SK-N-SH (cell line): Measurements from ENCODE around the gene NBPF4. TPM values are rescaled to one million over a fixed set of nuclear protein-coding genes. Genes with fewer than 3 reads are reported as not detected.
"Not testable (repeated sequence)": the region's sequence is repeated elsewhere in the genome, so short reads cannot be mapped to it uniquely, and the experiment has no call there.

Source experiments
- CTCF ChIA-PET: fragments of 300-600, 350-600 bp; formaldehyde crosslinking; extraction: SDS; loops from one replicate; lab custom pipeline; 2021; lab: Yijun Ruan, JAX
- POLR2A ChIA-PET: fragments of 350-600 bp; sonication (Branson Sonifier 250); formaldehyde crosslinking; extraction: SDS; loops from one replicate; lab custom pipeline; 2020; ENCODE audit warnings: antibody characterized with exemption, inconsistent platforms; lab: Yijun Ruan, JAX
- DNase-seq: peaks from one replicate; pipeline ENCODE4 v3.0.0; 2012
- H2AFZ ChIP-seq: fragments of 200-600 bp; sonication (generic); 2 replicates; pipeline ENCODE4 v1.8.1; 2016; ENCODE audit warnings: antibody characterized with exemption, mild to moderate bottlenecking, low read depth
- H3F3A ChIP-seq: fragments of 200-600 bp; sonication (generic); replicated peaks from 2 replicates; pipeline ENCODE3; 2016; ENCODE audit warnings: antibody characterized with exemption, mild to moderate bottlenecking; ENCODE audit not compliant: insufficient read depth
- H3K27ac ChIP-seq, 2 experiments: fragments of 200-500 bp in 1 of 2; fragments of 200-600 bp in 1 of 2; sonication (Bioruptor generic) in 1 of 2; sonication (generic), shearing (Covaris generic) in 1 of 2; 2 replicates each; pipeline versions ENCODE4 v1.5.1 to v1.6.1; 2014 to 2016; ENCODE audit warnings: low read depth in 2 of 2, inconsistent platforms in 1 of 2, low read length in 1 of 2, mild to moderate bottlenecking in 1 of 2, mixed read lengths in 1 of 2
- H3K27me3 ChIP-seq: fragments of 200-600 bp; sonication (generic), shearing (Covaris generic); 2 replicates; pipeline ENCODE4 v1.6.1; 2016; ENCODE audit warnings: mixed run types; ENCODE audit not compliant: insufficient read depth
- H3K36me3 ChIP-seq, 2 experiments: fragments of 200-500 bp in 1 of 2; fragments of 200-600 bp in 1 of 2; sonication (Bioruptor generic) in 1 of 2; sonication (generic) in 1 of 2; replicated peaks in 1 of 2; 2 replicates each; pipeline versions ENCODE3 to v1.5.1; 2014 to 2016; ENCODE audit warnings: low read length in 1 of 2, mild to moderate bottlenecking in 1 of 2; ENCODE audit not compliant: insufficient read depth in 2 of 2, control insufficient read depth in 1 of 2
- H3K4me1 ChIP-seq, 2 experiments: fragments of 200-500 bp in 1 of 2; fragments of 200-600 bp in 1 of 2; sonication (Bioruptor generic) in 1 of 2; sonication (generic), shearing (Covaris generic) in 1 of 2; 2 replicates each; pipeline versions ENCODE4 v1.5.1 to v1.6.1; 2014 to 2016; ENCODE audit warnings: low read depth in 1 of 2, low read length in 1 of 2, mixed run types in 1 of 2; ENCODE audit not compliant: insufficient read depth in 2 of 2, control insufficient read depth in 1 of 2
- H3K4me2 ChIP-seq: fragments of 200-600 bp; sonication (generic), shearing (Covaris generic); 2 replicates; pipeline ENCODE4 v1.6.1; 2017; ENCODE audit warnings: mixed run types
- H3K4me3 ChIP-seq, 2 experiments: fragments of 200-500 bp in 1 of 2; fragments of 200-600 bp in 1 of 2; sonication (Bioruptor generic) in 1 of 2; sonication (generic), shearing (Covaris generic) in 1 of 2; 2 replicates each; pipeline versions ENCODE4 v1.5.1 to v1.8.1; 2014 to 2016; ENCODE audit warnings: low read depth in 2 of 2, inconsistent platforms in 1 of 2, low read length in 1 of 2, mild to moderate bottlenecking in 1 of 2, mixed read lengths in 1 of 2, moderate library complexity in 1 of 2
- H3K79me2 ChIP-seq: fragments of 200-600 bp; sonication (generic); 2 replicates; pipeline ENCODE4 v1.8.1; 2017; ENCODE audit warnings: mild to moderate bottlenecking; ENCODE audit not compliant: insufficient read depth
- H3K9ac ChIP-seq: fragments of 200-600 bp; sonication (generic); 2 replicates; pipeline ENCODE4 v1.6.1; 2017; ENCODE audit warnings: mixed run types
- H3K9me2 ChIP-seq: fragments of 200-600 bp; sonication (generic); 2 replicates; pipeline ENCODE4 v1.6.1; 2017; ENCODE audit warnings: mixed run types
- H3K9me3 ChIP-seq: fragments of 200-600 bp; sonication (generic); 2 replicates; pipeline ENCODE4 v1.6.1; 2017; ENCODE audit warnings: mixed run types, mild to moderate bottlenecking, moderate library complexity
- H4K20me1 ChIP-seq: fragments of 200-600 bp; sonication (generic); 2 replicates; pipeline ENCODE4 v1.6.1; 2017; ENCODE audit warnings: mild to moderate bottlenecking, mixed run types; ENCODE audit not compliant: insufficient read depth
- WGBS: methylation state at CpG from one replicate; pipeline ENCODE4 v1.1.6; 2017; ENCODE audit warnings: low lambda C conversion rate; 5-methylcytosine and 5-hydroxymethylcytosine counted together
- polyA plus RNA-seq, 3 experiments: library from polyadenylated mRNA; depleted of rRNA; stranded (reverse); fragments of >200 nt; gene quantifications; 2 replicates each; pipeline ENCODE4 v1.2.3, GENCODE V29; 2012

NBPF4 gene
- not detected in 2 replicates for polyA plus RNA-seq (2012; rRNA removed)
- not detected in 2 replicates for polyA plus RNA-seq (2012; cell fraction: cytosol; rRNA removed)
- polyA plus RNA-seq (2012; cell fraction: nucleus; rRNA removed) = not detected in 2 replicates

GRCh38 chr1:108243976-108244375 lies at the start of gene NBPF4:
TSS of gene NBPF4 (minus strand) at chr1:108244076. CDS start at chr1:108243761, 315 bp downstream.
- no CpG with 5 or more reads among the region's 3 CpGs for WGBS
- POLR2A ChIA-PET, DNase-seq: not testable (repeated sequence)

GRCh38 chr1:108282528-108283257 lies 38.8 kb upstream of the NBPF4 start:
- H3K9me3 ChIP-seq, H2AFZ ChIP-seq, POLR2A ChIA-PET, H3K36me3 ChIP-seq, H3K79me2 ChIP-seq, H3K27ac ChIP-seq, H3K4me2 ChIP-seq, CTCF ChIA-PET, H3K9me2 ChIP-seq, H3K27me3 ChIP-seq, H3K9ac ChIP-seq, H3K4me1 ChIP-seq, H3F3A ChIP-seq, H3K4me3 ChIP-seq, H4K20me1 ChIP-seq, DNase-seq: not testable (repeated sequence)
- WGBS = no CpG with 5 or more reads among the region's 6 CpGs

More at GRCh38 chr1:108243976-108244375, at the start of gene NBPF4:
- H3K9me3 ChIP-seq, H3K9ac ChIP-seq, H3K27me3 ChIP-seq, CTCF ChIA-PET, H3K36me3 ChIP-seq, H2AFZ ChIP-seq, H3K4me3 ChIP-seq, H3K27ac ChIP-seq, H3K79me2 ChIP-seq, H3F3A ChIP-seq, H3K9me2 ChIP-seq, H4K20me1 ChIP-seq, H3K4me2 ChIP-seq, H3K4me1 ChIP-seq: not testable (repeated sequence)

GRCh38 chr1:108272485-108273327 lies 28.8 kb upstream of the NBPF4 start:
- H3K9me3 ChIP-seq = not testable (repeated sequence)

GRCh38 chr1:108267097-108267496 lies 23.2 kb upstream of the NBPF4 start:
- H3K4me1 ChIP-seq, H3K9me3 ChIP-seq, H2AFZ ChIP-seq, H3K9me2 ChIP-seq, H3K4me2 ChIP-seq, H3K79me2 ChIP-seq, H3K36me3 ChIP-seq, H3K9ac ChIP-seq, H3K27ac ChIP-seq, CTCF ChIA-PET, H3K27me3 ChIP-seq, H3K4me3 ChIP-seq, DNase-seq, H4K20me1 ChIP-seq, POLR2A ChIA-PET, H3F3A ChIP-seq: not testable (repeated sequence)
- WGBS = 9% methylated on average over 1 of the region's 1 CpG

More at GRCh38 chr1:108272485-108273327, 28.8 kb upstream of the NBPF4 start:
- POLR2A ChIA-PET, H3K9me2 ChIP-seq, CTCF ChIA-PET, H3K4me1 ChIP-seq, H3K79me2 ChIP-seq, H2AFZ ChIP-seq, H4K20me1 ChIP-seq, H3K4me3 ChIP-seq, H3K27me3 ChIP-seq, H3K4me2 ChIP-seq, DNase-seq, H3K9ac ChIP-seq, H3K27ac ChIP-seq, H3F3A ChIP-seq, H3K36me3 ChIP-seq: not testable (repeated sequence)
- WGBS = no CpG with 5 or more reads among the region's 61 CpGs

- CTCF ChIA-PET, DNase-seq, H3K27ac ChIP-seq, H3K4me1 ChIP-seq, H3K4me3 ChIP-seq, H3K79me2 ChIP-seq, H3K4me2 ChIP-seq, H3K9me3 ChIP-seq, H3K9me2 ChIP-seq, H3F3A ChIP-seq, POLR2A ChIA-PET, H3K9ac ChIP-seq, H4K20me1 ChIP-seq, H3K36me3 ChIP-seq, H3K27me3 ChIP-seq, H2AFZ ChIP-seq: not testable (repeated sequence)
- no CpG with 5 or more reads among the region's 11 CpGs for WGBS
Measured at GRCh38 chr1:108261967-108262366, 18.1 kb upstream of the NBPF4 start.

GRCh38 chr1:108261519-108261918 lies 17.6 kb upstream of the NBPF4 start:
- H3K4me3 ChIP-seq, H3K4me1 ChIP-seq, H2AFZ ChIP-seq, H3K36me3 ChIP-seq, DNase-seq, CTCF ChIA-PET, POLR2A ChIA-PET, H3K4me2 ChIP-seq, H3F3A ChIP-seq, H3K9me2 ChIP-seq, H3K27me3 ChIP-seq, H3K9me3 ChIP-seq, H3K27ac ChIP-seq, H3K9ac ChIP-seq, H3K79me2 ChIP-seq, H4K20me1 ChIP-seq: not testable (repeated sequence)
- WGBS = no CpG with 5 or more reads among the region's 10 CpGs
